T-helper 1 cell treated with Interleukin-12 subunit alpha and Interleukin-12 subunit beta and Interleukin-4 antibody, amounts not matched to agents 30 μg/mL and 1 μg/mL, for 36 hours (primary cell): ENCODE measurements around the gene CES4A.

Experiments
- H3K27ac Mint-ChIP-seq: one replicate; pipeline ENCODE4 v1.8.0; 2021; ENCODE audit warnings: mild to moderate bottlenecking, mixed read lengths
- H3K27me3 Mint-ChIP-seq: one replicate; pipeline ENCODE4 v1.8.0; 2021; ENCODE audit warnings: low read depth, mixed read lengths
- H3K36me3 Mint-ChIP-seq: one replicate; pipeline ENCODE4 v1.8.0; 2021; ENCODE audit warnings: low read depth, mixed read lengths
- H3K4me1 Mint-ChIP-seq: one replicate; pipeline ENCODE4 v1.8.0; 2021; ENCODE audit warnings: low read depth, mixed read lengths
- H3K4me3 Mint-ChIP-seq: one replicate; pipeline ENCODE4 v1.8.0; 2021; ENCODE audit warnings: mild to moderate bottlenecking, moderate library complexity, mixed read lengths
- H3K9me3 Mint-ChIP-seq: one replicate; pipeline ENCODE4 v1.8.0; 2021; ENCODE audit warnings: mixed read lengths

CES4A gene

GRCh38 chr16:67055712-67056487, 67.5 kb downstream of the CES4A start:
- H3K27me3 Mint-ChIP-seq, result no peaks in the 10 kb centered on the region
- H3K4me3 Mint-ChIP-seq, result peak overlapping the region; percentile 76
- peaks cover 37% of the 10 kb centered on the region for H3K36me3 Mint-ChIP-seq
- peak overlapping the region; percentile 93 for H3K27ac Mint-ChIP-seq
- peaks cover 46% of the 10 kb centered on the region for H3K4me1 Mint-ChIP-seq
- no peaks in the 10 kb centered on the region for H3K9me3 Mint-ChIP-seq
